ENCODE results near the gene SRSF9.
"Not testable (repeated sequence)": the region's sequence is repeated elsewhere in the genome, so short reads cannot be mapped to it uniquely, and the experiment has no call there.

The SRSF9 gene

DNA sequence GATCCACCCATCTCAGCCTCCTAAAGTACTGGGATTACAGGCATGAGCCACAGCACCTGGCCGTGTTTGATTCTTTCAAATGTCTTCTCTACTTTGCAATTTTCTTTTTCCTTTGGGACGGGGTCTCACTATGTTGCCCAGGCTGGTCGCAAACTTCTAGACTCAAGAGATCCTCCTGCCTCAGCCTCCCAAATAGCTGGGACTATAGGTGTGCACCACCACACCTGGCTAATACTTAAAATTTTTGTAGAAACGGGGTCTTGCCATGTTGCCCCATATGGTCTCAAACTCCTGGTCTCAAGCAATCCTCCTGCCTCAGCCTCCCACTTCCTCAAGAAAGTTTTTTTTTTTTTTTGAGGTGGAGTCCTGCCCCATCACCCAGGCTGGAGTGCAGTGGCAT lies 21.6 kb downstream of the SRSF9 start:
- no peak for DNase-seq

DNA sequence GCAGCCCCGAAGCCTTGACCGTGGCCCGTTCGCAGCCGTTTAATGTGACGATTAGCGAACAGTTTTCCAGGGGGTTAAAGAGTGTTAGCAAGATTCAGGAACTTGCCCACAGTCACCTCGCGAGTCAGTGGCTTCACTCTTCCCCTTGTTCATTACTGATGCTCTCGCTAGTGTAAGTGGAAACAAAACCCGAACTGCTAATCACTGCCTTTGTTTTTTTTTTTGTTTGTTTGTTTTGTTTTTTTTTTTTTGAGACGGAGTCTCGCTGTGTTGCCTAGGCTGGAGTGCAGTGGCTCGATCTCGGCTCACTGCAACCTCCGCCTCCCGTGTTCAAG lies 22.7 kb downstream of the SRSF9 start:
- not testable (repeated sequence) for DNase-seq

DNA sequence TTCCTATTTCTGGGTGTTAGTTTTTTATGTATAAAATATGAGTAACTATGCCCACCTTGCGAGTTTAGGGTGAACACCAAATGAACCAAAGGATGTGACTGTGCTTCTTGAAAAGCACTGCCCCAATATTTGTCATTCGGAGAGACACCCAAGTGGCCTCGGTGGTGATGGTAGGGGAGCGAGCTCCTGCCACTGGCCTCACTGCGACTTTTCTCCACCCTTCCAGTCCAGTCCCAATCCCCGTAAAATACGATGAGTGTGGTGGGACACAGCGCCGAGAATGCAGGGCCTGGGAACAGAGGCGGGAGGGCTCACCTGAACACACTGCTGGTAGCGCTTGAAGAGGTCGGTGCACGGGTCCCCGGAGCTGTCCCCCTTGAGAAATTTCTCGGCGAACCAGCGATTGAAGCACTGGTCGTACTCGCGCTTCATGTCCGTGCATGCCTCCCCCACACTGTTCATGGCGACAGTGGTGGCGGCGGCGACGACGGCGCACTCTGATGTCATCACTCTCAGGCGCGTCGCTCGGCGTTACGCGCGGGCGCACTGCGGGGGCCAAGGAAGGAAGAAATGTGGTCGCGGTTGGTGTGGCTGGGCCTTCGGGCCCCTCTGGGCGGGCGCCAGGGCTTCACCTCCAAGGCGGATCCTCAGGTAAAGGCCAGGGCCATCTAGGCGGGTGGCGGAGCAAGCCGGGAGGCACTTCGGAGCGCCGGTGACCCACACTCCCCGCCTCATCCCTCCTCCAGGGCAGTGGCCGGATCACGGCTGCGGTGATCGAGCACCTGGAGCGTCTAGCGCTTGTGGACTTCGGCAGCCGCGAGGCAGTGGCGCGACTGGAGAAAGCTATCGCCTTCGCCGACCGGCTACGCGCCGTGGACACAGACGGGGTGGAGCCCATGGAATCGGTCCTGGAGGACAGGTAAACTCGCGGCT lies 23.4 kb downstream of the SRSF9 start, which contains the start of the genes GATC and TRIAP1:
Gene GATC, plus strand, starts transcription at position 534 of the 933 bp plus-strand sequence. Its CDS starts 37 bp downstream, at position 571.
Gene TRIAP1, minus strand, starts transcription at position 474 of the 933 bp plus-strand sequence. Its CDS starts 12 bp downstream, at position 462.
- peak; percentile 88 to 92 for DNase-seq

DNA sequence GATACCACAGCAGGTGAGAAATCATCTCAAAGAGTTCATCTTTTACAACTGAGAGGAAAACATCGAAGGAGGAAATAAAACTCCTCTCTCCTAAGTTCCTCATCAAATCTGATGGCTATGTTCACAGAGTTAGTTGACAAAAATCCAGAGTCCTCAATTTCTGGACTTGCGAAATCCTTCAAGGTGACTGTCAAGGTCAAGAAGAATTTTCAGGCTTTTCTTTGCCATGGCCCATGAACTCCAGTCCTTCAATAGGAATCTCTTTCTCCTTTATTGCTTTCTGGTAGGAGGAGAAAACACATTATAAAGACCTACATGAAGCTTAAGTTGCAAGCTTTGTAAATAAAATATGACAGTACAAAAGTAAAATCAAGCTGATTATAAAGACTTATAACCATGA lies 24.9 kb downstream of the SRSF9 start:
- DNase-seq, result no peak

DNA sequence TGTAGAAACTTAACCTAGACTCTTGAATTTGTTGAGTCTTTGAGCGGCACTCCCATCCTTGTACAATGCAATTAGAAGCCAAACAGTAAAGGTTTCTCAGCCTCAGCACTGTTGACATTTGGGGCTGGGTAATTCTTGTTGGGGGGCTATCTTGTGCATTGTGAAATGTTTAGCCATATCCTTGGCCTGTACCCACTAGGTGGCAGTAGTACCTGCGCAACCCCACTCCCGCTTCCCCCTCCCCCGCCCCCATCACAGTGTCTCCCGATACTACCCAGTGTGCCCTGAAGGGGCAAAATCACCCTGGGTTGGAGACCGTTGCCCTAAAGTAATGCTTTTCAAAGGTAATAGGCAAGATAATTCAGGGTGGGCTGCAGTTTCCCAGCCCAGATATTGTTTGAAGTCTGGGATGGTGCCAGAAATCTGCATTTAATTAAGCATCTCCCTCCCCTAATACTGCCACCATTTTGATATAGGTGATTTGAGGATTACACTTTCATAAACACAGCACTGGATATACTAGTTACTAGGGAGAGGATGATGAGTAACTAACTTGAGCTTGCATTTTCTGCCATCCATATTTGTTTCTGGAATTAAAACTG lies 29.8 kb downstream of the SRSF9 start:
- peak; percentile 73 to 80 for DNase-seq

DNA sequence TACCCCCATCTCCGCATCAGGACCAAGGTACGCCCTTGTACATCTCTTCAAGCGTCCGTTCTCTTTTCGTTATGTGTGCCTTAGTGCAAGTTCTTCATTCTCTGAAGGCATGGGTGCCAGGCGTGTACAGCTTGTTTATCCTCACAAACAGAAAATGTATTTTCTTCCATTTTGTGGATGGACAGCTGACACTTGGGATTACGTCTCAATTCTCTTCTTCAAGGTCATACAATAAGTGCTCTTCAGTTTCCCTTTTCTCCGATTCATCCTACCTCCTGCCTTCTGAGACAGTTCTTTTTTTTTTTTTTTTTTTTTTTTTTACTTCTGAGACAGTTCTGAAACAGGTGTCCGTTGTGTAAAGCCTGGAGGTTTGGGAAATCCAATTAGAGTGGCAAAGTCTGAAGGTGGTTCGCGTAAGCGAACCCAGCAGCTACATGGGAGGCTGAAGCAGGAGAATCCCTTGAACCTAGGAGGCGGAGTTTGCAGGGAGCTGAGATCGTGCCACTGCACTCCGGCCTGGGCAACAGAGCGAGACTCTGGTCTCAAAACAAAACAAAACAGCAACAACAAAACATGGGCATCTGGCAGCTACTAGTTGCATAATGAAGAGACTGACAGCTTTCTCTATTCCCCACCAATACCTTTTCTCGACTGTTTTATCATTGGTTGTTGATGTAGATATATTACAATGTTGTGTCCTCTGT lies 30.9 kb downstream of the SRSF9 start:
- no peak for DNase-seq

DNA sequence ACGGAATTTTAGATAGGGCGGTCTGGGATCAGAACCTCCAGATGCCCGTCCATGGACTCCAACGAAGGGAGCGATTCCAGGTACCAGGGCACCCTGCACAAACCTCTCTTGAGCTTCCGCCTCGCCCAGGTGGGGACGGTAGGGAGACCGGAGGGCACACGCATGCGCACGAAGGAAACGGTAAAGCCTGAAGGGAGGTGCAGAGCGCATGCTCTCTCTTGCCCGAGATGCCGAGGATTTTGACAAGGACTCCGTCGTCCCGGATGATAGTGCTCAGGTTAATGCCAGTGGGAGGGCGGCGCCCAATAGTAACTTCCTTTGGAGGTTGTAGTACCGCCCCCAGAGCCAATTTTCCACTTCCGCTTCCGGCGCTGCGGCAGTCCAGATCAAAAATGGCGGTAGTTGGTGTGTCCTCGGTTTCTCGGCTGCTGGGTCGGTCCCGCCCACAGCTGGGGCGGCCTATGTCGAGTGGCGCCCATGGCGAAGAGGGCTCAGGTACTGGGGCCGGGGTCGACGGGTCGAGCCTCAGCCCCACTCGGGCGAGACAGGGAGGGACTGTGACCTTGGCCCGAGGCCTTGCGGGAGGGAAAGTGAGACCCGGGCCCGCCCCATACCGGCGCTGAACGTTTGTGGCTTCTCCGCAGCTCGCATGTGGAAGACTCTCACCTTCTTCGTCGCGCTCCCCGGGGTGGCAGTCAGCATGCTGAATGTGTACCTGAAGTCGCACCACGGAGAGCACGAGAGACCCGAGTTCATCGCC lies 31.6 kb downstream of the SRSF9 start, which contains the start of gene COX6A1:
Gene COX6A1, plus strand, starts transcription at position 379 of the 760 bp plus-strand sequence. Its CDS starts 14 bp downstream, at position 393.
- DNase-seq, result peak; percentile 97 to 98

DNA sequence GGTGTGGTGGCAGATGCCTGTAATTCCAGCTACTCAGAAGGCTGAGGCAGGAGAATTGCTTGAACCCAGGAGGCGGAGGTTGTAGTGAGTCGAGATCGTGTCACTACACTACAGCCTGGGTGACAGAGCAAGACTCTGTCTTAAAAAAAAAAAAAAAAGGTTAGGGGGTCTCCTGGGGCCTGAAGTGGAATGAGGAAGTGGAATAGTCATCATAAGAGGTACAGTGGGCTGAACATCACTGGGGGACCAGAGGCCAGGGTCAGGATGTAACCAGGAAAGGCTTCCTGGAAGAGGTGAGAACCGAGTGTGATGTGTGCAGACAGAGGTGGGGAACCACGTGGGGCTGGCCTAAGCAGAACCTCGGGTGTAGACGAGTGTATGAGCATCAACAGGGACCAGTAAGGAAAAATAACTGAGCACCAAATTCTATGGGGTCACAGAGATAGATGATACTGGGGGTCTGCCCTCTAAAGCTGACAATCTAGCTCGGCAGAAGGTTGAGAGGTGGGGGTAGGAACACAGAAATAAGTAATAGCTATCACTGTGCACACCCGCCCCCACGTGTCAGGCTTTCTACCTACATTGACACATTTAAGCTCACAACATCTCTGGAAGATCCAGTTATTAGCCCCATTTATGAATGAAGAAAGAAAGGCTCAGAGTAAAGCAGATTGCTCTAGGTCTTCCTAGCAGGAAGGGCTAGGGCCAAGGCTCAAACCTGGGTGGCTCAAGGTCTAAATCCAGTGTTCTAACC lies 36.6 kb downstream of the SRSF9 start:
- no peak for DNase-seq

DNA sequence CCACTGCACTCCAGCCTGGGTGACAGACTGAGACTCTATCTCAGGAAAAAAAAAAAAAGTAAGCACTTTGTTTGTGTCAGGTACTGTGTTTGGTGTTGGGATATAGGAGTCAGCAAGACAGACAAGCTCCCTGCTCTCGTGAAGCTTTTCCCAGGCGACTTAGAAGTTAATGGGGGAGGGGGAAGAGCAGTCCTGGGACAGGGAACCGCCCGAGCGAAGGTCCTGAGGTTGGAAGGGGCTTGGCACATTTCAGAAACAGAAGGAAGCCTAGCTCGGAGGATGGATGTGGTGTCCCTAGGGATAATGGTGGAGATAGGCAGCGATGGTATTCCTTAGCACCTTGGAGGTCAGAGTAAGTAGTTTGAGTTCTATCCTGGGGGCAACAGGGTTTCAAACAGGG lies 40.2 kb downstream of the SRSF9 start:
- no peak for DNase-seq

DNA sequence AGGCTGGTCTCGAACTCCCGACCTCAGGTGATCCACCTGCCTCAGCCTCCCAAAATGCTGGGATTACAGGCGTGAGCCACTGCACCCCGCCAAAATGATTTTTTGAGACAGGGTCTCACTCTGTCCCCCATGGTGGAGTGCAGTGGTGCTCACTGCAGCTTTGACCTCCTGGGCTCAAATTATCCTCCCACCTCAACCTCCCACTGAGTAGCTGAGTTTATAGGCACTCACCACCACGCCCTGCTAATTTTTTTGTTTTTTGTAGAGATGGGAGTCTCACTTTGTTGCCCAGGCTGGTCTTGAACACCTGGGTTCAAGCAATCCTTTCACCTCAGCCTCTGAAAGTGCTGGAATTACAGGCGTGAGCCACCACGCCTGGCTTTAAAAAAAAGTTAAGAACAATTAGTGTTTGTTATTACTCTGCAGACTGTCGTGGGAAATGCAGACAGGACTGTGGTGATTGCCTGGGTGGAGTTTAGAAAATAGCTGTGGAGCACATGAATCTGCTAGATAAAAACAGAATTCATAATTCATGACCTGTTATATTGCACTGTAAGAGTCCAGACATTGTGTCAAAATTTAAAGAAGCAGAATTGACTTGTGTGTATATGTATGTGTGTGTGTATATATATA lies 40.8 kb downstream of the SRSF9 start:
- DNase-seq, result no peak

DNA sequence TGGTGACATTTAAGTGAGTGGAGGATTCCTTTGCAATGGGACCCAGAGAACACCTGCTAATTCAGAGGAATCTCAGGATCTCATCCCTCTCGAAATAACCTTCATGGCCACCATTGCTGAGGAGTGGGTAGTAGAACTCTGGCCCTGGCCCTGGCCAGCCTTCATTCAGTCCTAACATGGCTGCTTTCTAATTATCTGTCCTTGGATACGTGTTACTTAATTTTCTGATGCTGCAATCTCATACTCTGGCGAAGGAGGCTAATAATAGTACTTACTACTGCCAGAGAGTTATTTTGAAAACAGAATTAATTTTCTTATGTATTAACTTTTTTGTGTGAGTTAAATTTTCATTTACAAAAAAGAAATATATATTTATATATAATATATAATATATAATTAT lies 43.8 kb downstream of the SRSF9 start:
- DNase-seq, result no peak

DNA sequence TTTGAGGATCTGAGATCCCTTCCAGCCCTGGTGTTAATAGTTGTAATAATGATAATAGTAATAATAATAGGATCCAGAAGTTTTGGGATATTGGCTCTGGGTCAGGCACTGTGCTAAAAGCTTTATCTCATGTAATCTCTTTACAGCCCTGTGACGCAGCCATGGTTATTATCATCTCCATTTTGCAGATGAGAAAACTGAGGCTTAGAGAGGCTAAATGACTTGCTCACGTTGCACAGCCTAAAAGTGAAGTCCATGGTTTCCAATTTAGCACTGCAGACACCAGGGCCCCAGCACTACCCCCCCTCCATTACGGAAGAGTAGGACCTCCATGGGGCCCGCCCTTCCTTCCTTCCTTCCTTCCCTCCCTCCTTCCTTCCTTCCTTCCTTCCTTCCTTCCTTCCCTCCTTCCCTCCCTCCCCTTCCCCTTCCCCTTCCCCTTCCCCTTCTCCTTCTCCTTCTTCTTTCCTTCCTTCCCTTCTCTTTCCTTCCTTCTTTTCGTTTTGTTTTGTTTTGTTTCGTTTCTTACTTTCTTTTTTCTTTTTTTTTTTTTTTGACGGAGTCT lies 46.6 kb downstream of the SRSF9 start:
- no peak for DNase-seq

DNA sequence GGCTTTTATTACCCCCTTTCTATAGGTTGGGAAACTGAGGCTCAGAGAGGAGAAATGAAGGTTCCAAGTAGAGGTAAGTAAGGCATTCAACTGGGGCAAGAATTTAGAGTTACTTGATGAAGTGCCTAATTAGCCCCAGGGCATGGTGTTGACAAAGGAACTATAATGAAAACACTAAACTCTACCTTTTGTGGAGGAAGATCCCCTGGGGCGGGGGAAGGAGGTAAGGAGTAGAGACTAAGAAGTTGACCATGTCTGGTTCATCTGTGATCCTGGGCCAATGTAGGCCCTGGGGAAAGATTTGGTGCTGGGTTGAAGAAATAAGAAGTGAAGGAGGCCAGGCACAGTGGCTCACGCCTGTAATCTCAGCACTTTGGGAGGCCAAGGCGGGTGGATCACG lies 47.8 kb downstream of the SRSF9 start:
- DNase-seq, result no peak

DNA sequence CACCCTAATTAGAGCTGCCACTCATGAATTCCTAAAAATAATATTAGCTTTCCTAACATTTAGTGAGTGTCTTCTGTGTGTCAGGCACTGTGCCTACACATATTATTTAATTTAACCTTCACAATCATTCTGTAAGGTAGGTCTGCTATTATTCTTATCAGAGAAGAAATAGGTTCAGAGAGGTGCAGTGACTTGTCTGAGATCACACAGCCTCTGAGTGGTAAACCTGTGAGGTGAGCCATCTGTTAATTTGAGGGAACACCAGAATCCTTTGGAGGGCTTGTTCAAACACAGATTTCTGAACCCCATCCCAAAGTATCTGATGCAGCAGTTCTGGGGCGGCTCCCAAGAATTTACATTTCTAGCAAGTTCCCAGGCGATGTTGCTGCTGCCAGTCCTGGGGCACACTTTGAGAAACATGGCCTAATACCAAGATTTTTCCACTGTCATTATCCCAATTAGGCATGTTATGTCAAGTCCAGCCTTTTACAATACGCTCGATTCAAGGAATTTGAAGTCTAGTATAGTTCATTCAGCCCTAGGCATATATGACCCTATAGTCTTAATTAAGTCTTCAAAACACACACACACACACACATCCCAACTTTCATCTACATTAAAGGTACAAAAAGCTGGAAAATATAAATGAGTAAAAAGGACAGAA lies 51.5 kb downstream of the SRSF9 start:
- DNase-seq, result no peak

DNA sequence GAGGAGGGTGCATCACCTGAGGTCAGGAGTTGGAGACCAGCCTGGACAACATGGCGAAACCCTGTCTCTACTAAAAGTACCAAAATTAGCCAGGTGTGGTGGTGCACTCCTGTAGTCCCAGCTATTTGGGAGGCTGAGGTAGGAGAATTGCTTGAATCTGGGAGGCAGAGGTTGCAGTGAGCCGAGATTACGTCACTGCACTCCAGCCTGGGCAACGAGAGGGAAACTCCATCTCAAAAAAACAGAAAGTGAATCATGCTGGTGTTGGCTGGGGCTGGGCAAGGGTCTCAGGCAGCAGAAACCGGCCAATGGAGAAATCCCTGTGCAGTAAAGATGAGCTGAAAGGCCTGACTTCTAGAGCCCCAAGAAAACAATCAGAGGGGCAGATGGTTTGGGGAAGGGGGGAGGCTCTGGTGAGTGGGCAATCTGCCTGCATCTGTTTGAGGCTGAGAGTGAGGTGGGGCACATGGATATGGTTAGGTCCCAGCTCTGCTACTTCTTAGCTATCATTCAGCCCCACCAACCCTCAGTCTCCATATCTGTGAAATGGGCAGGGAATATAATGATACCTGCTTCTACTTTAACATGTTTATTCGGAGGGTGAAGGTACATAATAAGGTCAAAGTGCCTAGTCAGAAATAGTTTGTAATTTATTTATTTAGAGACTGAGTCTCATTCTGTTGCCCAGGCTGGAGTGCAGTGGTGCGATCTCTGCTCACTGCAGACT lies 52.9 kb downstream of the SRSF9 start:
- DNase-seq, result no peak

DNA sequence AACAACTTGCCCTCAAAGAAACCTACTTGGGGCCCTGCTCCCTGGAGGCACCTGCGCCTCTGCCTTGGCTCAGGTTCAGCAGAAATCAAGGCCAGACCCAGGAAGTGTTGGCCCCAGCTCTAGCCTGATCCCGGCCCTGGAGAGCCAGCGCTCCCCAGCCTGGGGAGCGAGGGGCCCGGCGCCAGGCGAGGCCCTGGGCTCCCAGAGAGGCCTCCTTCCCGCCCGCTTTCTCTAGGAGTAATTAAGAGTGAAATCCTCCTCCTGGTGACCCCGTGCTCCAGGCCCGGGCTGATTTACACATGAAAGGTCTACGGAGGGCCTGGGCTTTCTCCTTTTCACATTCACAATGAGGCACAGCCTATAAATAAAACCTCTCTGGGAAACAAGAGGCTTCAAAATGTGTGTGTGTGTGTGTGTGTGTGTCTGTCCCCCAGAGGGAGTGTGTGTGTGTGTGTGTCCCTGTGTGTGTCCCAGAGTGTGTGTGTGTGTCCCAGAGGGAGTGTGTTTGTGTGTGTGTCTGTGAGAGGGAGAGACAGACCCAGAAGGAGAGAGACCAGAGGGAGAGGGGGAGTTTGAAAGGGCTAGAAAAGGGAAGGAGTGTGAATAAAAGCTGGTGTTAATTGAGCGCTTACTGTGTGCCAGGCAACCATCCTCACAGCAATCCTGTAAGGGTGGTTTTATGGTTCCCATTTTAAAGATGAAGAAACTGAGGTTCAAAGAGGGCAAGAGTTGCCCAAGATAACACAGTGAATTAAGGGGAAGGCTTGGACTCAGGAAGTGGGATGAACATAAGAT lies 55.5 kb downstream of the SRSF9 start:
- no peak for DNase-seq

DNA sequence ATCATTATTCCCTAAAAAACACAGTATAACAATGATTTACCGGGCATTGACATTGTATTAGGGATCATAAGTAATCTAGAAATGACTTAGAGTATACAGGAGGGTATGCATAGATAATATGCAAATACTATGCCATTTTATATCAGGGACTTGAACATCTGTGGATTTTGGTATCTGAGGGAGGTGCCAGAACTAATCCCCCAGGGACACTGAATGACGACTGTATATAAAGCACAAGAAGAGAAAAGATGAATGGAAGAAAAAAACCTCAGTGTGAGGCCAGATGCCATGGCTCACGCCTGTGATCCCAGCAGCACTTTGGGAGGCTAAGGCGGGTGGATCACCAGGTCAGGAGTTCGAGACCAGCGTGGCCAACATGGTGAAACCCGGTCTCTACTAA lies 57.1 kb downstream of the SRSF9 start:
- no peak for DNase-seq

Data from stimulated activated CD4-positive, alpha-beta T cell treated with anti-CD3 and anti-CD28 coated beads, Interleukin-2, amount 100 ng/mL, for 24 hours (primary cell).